Astrocyte of the spinal cord (primary cell): ENCODE data around the gene PIPOX.

Source experiments
- DNase-seq: peaks from one replicate; pipeline ENCODE4 v3.0.0; 2011; ENCODE audit warnings: low read depth, low spot score
- H3K4me3 ChIP-seq: 2 replicates; pipeline ENCODE4 v1.5.1; 2011; ENCODE audit warnings: low read depth, mild to moderate bottlenecking, low read length, moderate library complexity
- in situ Hi-C: cut with HindIII; loops from 2 replicates; pipeline ENCODE4 v1.10.0; 2017; ENCODE audit warnings: low sequenced_read_pairs
- TF ChIP-seq, protein P1 (sequence below): IDR thresholded peaks from 2 replicates; pipeline ENCODE4 v1.5.1; 2012; ENCODE audit warnings: low read depth, mild to moderate bottlenecking, low read length, inconsistent platforms

PIPOX gene

DNA sequence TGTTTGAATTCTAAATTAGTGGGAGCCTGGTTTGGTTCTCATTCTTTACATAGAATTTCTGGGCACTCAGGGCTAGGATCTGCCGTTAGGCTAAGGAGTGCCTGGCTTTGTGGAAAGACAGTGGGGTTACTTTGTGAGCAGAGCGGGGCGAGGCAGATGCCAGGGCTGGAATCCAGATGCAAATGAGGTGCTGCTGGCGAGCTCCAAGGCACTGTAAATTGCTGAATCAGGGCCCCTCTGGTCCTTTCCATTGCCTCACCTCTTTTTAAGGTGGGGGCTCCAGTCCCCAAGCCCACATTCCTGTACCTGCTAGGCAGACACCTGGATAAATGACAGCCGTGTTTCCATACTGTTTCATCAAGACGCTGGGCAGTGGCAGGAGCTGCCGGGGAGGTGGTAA is 33.8 kb downstream of the PIPOX start:
- H3K4me3 ChIP-seq, result no peak overlapping the region
- DNase-seq, result no peak
- in situ Hi-C loops, result no loop called here
- TF ChIP-seq, protein P1, sequence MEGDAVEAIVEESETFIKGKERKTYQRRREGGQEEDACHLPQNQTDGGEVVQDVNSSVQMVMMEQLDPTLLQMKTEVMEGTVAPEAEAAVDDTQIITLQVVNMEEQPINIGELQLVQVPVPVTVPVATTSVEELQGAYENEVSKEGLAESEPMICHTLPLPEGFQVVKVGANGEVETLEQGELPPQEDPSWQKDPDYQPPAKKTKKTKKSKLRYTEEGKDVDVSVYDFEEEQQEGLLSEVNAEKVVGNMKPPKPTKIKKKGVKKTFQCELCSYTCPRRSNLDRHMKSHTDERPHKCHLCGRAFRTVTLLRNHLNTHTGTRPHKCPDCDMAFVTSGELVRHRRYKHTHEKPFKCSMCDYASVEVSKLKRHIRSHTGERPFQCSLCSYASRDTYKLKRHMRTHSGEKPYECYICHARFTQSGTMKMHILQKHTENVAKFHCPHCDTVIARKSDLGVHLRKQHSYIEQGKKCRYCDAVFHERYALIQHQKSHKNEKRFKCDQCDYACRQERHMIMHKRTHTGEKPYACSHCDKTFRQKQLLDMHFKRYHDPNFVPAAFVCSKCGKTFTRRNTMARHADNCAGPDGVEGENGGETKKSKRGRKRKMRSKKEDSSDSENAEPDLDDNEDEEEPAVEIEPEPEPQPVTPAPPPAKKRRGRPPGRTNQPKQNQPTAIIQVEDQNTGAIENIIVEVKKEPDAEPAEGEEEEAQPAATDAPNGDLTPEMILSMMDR, result no peak

- no peak overlapping the region for H3K4me3 ChIP-seq
- in situ Hi-C loops, result no loop called here
- no peak for DNase-seq
- TF ChIP-seq, protein P1, result no peak
These were observed 34.4 kb downstream of the PIPOX start for GRCh38 chr17:29077320-29077719.

- in situ Hi-C loops, result no loop called here
- H3K4me3 ChIP-seq, result no peak overlapping the region
- DNase-seq, result peak; percentile 22
- TF ChIP-seq, protein P1, result no peak
These were observed 35.5 kb downstream of the PIPOX start for GRCh38 chr17:29078183-29079045.

- TF ChIP-seq, protein P1, result no peak
- no peak for DNase-seq
- in situ Hi-C loops, result no loop called here
These were observed 36.5 kb downstream of the PIPOX start for GRCh38 chr17:29079433-29079832.

GRCh38 chr17:29079887-29080286 is 36.9 kb downstream of the PIPOX start:
- in situ Hi-C loops, result no loop called here
- TF ChIP-seq, protein P1, result no peak
- H3K4me3 ChIP-seq, result no peak overlapping the region
- DNase-seq, result no peak

More at GRCh38 chr17:29079433-29079832, 36.5 kb downstream of the PIPOX start:
- H3K4me3 ChIP-seq, result no peak overlapping the region

- H3K4me3 ChIP-seq, result no peak overlapping the region
- in situ Hi-C loops, result no loop called here
- no peak for DNase-seq
- TF ChIP-seq, protein P1, result no peak
These were observed 37.4 kb downstream of the PIPOX start for GRCh38 chr17:29080323-29080722.
